ENCODE measurements around the gene CEMIP2. TPM values are rescaled to one million over a fixed set of nuclear protein-coding genes. Genes with fewer than 3 reads are reported as not detected.

The CEMIP2 gene
- total and polyA plus RNA-seq, 9 donors: 6.3 to 91.3 (median 11.0) TPM

DNA sequence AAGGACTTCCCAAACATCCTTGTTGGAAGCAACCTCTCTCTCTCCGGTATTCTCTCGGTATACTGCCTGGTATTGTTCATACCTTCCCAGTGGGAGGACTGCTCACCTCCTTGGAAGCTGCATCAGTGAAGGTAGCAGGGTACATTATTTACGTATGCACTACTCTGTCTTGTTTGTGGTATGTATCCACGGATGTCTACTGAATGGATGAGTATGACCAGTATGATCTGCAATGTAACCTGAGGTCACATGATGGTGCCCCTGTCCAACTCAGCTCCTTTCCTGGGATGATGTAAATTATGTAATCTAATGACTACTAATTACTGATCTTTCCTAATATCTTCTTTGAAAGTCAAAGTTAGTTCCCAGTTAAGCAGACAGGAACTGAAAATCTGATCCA lies 32.1 kb downstream of the CEMIP2 start:
- Histone ChIP-seq H3K9me3 (no peaks in the 10 kb centered on the region), H3K36me3 (no peaks in the 10 kb centered on the region), H3K27ac (no peak overlapping the region), H3K4me1 (ENCODE audit: insufficient read depth) (no peaks in the 10 kb centered on the region), H3K27me3 (no peaks in the 10 kb centered on the region), H3K4me3 (no peak overlapping the region)
- TF ChIP-seq, protein P1, sequence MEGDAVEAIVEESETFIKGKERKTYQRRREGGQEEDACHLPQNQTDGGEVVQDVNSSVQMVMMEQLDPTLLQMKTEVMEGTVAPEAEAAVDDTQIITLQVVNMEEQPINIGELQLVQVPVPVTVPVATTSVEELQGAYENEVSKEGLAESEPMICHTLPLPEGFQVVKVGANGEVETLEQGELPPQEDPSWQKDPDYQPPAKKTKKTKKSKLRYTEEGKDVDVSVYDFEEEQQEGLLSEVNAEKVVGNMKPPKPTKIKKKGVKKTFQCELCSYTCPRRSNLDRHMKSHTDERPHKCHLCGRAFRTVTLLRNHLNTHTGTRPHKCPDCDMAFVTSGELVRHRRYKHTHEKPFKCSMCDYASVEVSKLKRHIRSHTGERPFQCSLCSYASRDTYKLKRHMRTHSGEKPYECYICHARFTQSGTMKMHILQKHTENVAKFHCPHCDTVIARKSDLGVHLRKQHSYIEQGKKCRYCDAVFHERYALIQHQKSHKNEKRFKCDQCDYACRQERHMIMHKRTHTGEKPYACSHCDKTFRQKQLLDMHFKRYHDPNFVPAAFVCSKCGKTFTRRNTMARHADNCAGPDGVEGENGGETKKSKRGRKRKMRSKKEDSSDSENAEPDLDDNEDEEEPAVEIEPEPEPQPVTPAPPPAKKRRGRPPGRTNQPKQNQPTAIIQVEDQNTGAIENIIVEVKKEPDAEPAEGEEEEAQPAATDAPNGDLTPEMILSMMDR (IDR thresholded peaks at IDR 0.05): no peak
- no peak for TF ChIP-seq POLR2A (IDR thresholded peaks at IDR 0.05)
- TF ChIP-seq EP300 (IDR thresholded peaks at IDR 0.05): no peak
- DNase-seq: no peak
- WGBS, 3 donors: 94 to 95% (median 94%) methylated on average over 4 of the region's 4 CpGs
- intact Hi-C loops (cut with DNase I): no loop called here

DNA sequence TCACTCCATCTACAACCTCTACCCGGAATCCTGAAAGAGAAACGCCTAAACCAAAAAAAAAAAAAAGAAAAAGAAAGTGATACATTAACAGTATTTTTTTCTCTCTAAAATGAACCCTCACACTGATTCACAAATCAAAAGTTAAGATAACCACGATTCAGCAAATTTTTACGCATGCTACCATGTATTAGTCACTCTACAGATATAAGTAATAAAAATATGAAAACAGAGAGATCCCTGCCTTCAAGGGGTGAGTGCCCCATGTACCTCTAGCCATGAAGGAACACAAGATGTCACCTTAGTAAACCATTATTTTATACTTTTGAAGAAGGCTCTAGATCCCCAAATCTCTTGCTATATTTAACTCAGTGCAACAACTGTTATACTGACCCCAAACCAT lies 33.4 kb downstream of the CEMIP2 start:
- no peak for DNase-seq
- Histone ChIP-seq H3K9me3 (no peaks in the 10 kb centered on the region), H3K27ac (no peak overlapping the region), H3K27me3 (no peaks in the 10 kb centered on the region), H3K4me3 (no peak overlapping the region), H3K4me1 (ENCODE audit: insufficient read depth) (no peaks in the 10 kb centered on the region), H3K36me3 (no peaks in the 10 kb centered on the region)
- TF ChIP-seq, protein P1 (IDR thresholded peaks at IDR 0.05): no peak
- no peak for TF ChIP-seq EP300 (IDR thresholded peaks at IDR 0.05)
- TF ChIP-seq POLR2A (IDR thresholded peaks at IDR 0.05): no peak
- 78 to 86% (median 80%) methylated on average over 4 of the region's 4 CpGs for WGBS, 3 donors
- intact Hi-C loops (cut with DNase I): no loop called here

DNA sequence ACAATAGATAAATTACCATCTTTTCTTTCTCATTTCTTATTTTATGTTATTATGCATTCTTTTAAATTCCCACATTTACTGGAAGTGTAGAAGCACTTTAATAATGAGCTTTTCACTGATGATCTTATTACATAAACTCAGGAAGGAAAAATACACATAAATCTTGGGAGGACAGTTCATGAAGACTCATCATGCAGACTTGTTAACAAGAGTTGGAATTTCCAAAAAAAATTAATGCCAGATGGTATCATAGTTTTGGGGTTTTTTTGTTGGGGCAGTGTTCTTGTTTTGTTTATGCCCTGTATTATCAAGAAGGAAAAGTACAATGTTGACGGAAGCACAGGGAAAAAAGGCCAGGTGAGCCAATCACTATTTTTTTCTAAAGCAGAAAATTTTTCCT lies 35.1 kb downstream of the CEMIP2 start:
- H3K27me3 ChIP-seq: no peaks in the 10 kb centered on the region
- H3K27ac ChIP-seq: no peak overlapping the region
- H3K36me3 ChIP-seq: no peaks in the 10 kb centered on the region
- no peaks in the 10 kb centered on the region for H3K4me1 ChIP-seq (ENCODE audit: insufficient read depth)
- H3K4me3 ChIP-seq: no peak overlapping the region
- H3K9me3 ChIP-seq: no peaks in the 10 kb centered on the region
- no peak for DNase-seq
- intact Hi-C loops (cut with DNase I): no loop called here
- 40 to 85% (median 84%) methylated on average over 1 of the region's 1 CpG for WGBS, 3 donors
- TF ChIP-seq, protein P1 (IDR thresholded peaks at IDR 0.05): no peak
- TF ChIP-seq POLR2A (IDR thresholded peaks at IDR 0.05): no peak
- TF ChIP-seq EP300 (IDR thresholded peaks at IDR 0.05): no peak

DNA sequence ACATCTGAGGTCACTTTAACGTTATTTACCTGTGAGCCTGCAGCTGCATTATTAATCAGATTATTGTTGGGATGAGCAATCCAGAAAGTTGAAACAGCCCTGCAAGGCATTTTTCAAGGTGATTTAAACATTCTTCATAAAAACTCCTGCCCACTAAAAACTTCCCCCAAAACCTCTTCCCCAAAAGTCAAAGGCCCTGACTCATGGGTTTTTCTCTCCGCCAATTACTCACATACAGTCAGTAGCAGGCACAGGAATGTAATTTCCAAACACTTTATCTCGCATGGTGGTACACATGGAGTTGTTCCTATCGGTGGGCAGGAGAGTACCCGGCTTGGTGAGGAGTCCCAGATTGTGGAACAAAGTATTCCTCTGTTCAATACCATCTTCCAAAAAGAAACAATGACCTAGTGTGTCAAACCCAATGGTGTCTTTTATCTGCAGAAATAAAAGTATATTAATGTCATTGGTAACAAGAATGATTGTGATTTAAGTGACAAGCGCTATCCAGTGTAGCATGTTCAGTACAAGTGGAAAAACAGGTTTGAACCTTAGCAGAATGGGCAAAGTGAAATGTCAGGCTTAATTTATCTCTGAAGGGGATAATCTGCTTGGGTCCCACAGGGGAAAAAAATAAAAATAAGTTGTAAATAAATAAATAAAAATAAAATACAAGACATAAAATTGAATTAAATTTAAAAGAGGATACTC lies 38.3 kb downstream of the CEMIP2 start:
- Histone ChIP-seq H3K4me1 (ENCODE audit: insufficient read depth) (no peaks in the 10 kb centered on the region), H3K4me3 (no peak overlapping the region), H3K27me3 (no peaks in the 10 kb centered on the region), H3K9me3 (no peaks in the 10 kb centered on the region), H3K27ac (no peak overlapping the region), H3K36me3 (no peaks in the 10 kb centered on the region)
- no peak for TF ChIP-seq POLR2A (IDR thresholded peaks at IDR 0.05)
- no peak for TF ChIP-seq EP300 (IDR thresholded peaks at IDR 0.05)
- TF ChIP-seq, protein P1 (IDR thresholded peaks at IDR 0.05): no peak
- DNase-seq: no peak
- WGBS, 3 donors: 89 to 95% (median 89%) methylated on average over 6 of the region's 6 CpGs
- intact Hi-C loops (cut with DNase I): no loop called here

Measured in ovary (tissue), 9 donors.